Ishikawa (cell line): ENCODE measurements around the gene ANTXR1.

ENCODE experiments used
- CEBPB ChIP-seq: IDR thresholded peaks from 2 replicates; pipeline ENCODE4 v1.6.1; 2012
- CREB1 ChIP-seq: IDR thresholded peaks from 2 replicates; pipeline ENCODE4 v1.6.1; 2012; ENCODE audit warnings: low read depth
- EGR1 ChIP-seq: IDR thresholded peaks from 2 replicates; pipeline ENCODE4 v1.6.1; 2012
- EP300 ChIP-seq: IDR thresholded peaks from 2 replicates; pipeline ENCODE4 v1.6.1; 2012; ENCODE audit warnings: borderline replicate concordance
- FOXM1 ChIP-seq: IDR thresholded peaks from 2 replicates; pipeline ENCODE4 v1.6.1; 2012; ENCODE audit warnings: low read depth, borderline replicate concordance
- NFIC ChIP-seq: IDR thresholded peaks from 2 replicates; pipeline ENCODE4 v1.6.1; 2012
- RAD21 ChIP-seq: IDR thresholded peaks from 2 replicates; pipeline ENCODE4 v1.6.1; 2012; ENCODE audit warnings: low read depth
- TAF1 ChIP-seq: IDR thresholded peaks from 2 replicates; pipeline ENCODE4 v1.6.1; 2012; ENCODE audit warnings: low read depth, mild to moderate bottlenecking
- TCF12 ChIP-seq: IDR thresholded peaks from 2 replicates; pipeline ENCODE4 v1.6.1; 2012; ENCODE audit warnings: low read depth
- TEAD4 ChIP-seq: IDR thresholded peaks from 2 replicates; pipeline ENCODE4 v1.6.1; 2012
- YY1 ChIP-seq: IDR thresholded peaks from 2 replicates; pipeline ENCODE4 v1.6.1; 2012; ENCODE audit warnings: low read depth
- ZBTB7A ChIP-seq: IDR thresholded peaks from 2 replicates; pipeline ENCODE4 v1.6.1; 2012; ENCODE audit warnings: low read depth
- TF ChIP-seq, protein P1 (sequence below): IDR thresholded peaks from 2 replicates; pipeline ENCODE4 v1.6.1; 2012; ENCODE audit warnings: low read depth, mild to moderate bottlenecking
- TF ChIP-seq, protein P2 (sequence below): IDR thresholded peaks from 2 replicates; pipeline ENCODE4 v1.6.1; 2012
- TF ChIP-seq, protein P3 (sequence below): IDR thresholded peaks from 2 replicates; pipeline ENCODE4 v1.6.1; 2012

Gene ANTXR1

DNA sequence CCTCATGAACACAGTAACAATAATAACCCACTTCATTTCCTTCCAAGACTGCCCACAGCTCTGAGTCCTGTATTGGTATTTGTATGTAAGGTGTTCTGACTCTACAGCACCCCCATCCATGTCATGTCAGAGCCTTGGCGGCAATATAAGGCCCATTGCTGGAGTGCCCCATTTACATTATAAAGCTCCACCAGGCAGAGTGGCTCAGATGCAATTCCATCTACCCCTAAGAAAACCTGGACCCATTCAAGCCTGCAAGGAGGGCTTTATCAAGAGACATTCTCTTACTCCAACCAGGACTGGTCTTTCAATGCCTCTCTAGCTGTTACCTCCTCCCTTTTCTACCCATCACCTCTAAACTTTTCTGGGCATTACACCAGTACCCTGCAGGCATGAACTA lies 101.6 kb downstream of the ANTXR1 start:
- TF ChIP-seq EGR1 (no peak), NFIC (no peak), EP300 (no peak), TCF12 (no peak), FOXM1 (no peak), RAD21 (no peak)
- TF ChIP-seq, protein P1, sequence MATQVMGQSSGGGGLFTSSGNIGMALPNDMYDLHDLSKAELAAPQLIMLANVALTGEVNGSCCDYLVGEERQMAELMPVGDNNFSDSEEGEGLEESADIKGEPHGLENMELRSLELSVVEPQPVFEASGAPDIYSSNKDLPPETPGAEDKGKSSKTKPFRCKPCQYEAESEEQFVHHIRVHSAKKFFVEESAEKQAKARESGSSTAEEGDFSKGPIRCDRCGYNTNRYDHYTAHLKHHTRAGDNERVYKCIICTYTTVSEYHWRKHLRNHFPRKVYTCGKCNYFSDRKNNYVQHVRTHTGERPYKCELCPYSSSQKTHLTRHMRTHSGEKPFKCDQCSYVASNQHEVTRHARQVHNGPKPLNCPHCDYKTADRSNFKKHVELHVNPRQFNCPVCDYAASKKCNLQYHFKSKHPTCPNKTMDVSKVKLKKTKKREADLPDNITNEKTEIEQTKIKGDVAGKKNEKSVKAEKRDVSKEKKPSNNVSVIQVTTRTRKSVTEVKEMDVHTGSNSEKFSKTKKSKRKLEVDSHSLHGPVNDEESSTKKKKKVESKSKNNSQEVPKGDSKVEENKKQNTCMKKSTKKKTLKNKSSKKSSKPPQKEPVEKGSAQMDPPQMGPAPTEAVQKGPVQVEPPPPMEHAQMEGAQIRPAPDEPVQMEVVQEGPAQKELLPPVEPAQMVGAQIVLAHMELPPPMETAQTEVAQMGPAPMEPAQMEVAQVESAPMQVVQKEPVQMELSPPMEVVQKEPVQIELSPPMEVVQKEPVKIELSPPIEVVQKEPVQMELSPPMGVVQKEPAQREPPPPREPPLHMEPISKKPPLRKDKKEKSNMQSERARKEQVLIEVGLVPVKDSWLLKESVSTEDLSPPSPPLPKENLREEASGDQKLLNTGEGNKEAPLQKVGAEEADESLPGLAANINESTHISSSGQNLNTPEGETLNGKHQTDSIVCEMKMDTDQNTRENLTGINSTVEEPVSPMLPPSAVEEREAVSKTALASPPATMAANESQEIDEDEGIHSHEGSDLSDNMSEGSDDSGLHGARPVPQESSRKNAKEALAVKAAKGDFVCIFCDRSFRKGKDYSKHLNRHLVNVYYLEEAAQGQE = no peak

DNA sequence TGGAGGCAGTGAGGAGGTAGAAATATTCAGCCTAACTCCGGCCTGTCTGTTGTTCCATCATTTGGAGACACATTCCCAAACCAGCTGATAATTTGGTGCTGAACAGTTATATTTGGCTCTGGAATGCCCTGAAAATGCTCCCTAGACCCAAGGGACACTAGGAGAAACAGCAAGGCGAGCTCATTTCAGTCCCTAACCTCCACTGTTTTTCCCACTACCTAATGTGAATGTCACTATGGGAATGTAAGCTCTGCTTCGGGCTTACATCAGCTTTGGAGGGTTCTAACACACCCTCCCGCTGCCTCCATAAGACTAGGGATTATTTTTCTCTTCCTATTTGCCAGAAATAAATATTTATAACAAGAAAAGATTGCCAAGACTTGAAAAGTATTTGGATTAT lies 103.5 kb downstream of the ANTXR1 start:
- TF ChIP-seq CEBPB (no peak), TAF1 (no peak), EP300 (no peak)

DNA sequence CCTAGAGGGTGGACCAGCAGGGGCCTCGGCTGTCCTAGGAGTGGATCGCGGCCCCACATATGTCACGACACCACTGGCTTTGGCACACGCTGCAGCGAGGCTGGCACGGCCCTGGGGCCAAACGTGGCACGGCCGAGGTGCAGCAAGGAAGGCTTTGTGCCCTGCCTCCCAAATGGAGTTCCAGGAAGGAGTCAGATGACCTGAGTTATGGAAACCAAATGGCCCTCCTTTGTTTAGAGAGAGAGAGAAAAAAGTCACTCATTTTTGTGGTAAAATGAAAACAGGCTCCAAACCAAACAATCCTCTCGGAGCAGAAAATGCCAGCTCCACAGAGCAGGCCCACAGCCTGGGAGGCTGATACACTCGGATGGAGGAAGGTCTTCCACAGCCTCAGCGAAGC lies 105.6 kb downstream of the ANTXR1 start:
- TF ChIP-seq CEBPB (no peak), RAD21 (no peak), EP300 (no peak), FOXM1 (no peak), TEAD4 (no peak), YY1 (no peak)
- TF ChIP-seq, protein P2, sequence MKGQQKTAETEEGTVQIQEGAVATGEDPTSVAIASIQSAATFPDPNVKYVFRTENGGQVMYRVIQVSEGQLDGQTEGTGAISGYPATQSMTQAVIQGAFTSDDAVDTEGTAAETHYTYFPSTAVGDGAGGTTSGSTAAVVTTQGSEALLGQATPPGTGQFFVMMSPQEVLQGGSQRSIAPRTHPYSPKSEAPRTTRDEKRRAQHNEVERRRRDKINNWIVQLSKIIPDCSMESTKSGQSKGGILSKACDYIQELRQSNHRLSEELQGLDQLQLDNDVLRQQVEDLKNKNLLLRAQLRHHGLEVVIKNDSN = no peak

DNA sequence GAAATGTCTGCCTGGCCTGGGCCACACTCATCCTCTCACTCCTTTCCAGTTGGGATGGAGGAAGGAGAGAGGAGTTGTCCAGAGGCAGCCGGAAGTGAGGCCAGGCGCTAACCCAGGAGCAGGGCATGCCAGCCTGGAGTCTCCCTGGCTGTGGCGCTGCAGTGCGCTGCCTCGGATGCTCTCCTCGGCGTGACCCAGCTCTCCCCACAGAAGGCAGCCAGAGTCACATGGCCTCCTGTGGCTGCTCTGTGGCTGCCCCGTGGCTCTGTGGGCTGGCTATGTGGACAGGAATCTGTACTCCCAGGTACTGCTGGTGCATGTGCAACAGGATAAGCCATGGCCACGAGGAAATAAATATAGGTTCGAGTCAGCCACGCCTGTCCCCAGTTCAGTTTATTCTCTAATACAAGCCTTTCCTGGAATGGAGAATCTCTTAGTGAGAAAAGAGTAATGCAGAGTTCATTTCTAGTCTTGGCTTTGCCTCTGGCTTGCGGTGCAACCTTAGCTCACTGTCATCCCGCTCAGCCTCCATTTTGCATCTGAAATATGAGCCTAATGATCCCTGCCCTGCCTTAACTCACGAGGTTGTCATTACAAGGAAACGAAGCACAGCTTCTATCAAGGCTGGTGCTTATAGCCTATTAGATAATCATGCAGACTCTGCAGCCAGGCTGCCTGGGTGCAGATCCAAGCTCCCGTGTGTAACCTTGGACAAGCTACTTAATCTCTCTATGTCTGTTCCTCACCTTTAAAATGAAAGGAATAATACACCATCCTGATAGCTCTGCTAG lies 106.3 kb downstream of the ANTXR1 start:
- TF ChIP-seq ZBTB7A (no peak), EP300 (no peak), CREB1 (no peak), FOXM1 (no peak), EGR1 (no peak), RAD21 (no peak), TEAD4 (no peak), CEBPB (no peak), TAF1 (no peak), YY1 (no peak), NFIC (no peak), TCF12 (no peak)
- TF ChIP-seq, protein P1 = no peak
- TF ChIP-seq, protein P3, sequence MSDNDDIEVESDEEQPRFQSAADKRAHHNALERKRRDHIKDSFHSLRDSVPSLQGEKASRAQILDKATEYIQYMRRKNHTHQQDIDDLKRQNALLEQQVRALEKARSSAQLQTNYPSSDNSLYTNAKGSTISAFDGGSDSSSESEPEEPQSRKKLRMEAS = no peak
- TF ChIP-seq, protein P2 = no peak

DNA sequence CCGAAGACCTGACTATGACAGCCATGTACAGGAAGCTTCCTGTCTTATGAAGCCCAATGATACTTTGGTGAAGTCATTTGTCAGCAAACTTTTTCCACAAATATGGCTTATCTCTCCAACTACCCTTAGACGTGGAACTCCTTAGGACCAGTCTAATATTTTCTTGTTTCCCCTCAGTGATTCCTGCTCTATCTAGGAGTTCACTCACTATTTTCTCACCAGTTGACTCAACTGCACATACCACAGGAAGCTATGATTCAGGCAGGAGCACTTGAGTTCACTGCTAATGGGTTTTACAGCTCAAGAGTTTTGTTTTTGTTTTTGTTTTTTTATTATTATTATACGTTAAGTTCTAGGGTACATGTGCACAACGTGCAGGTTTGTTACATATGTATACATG lies 109.3 kb downstream of the ANTXR1 start:
- TF ChIP-seq NFIC = no peak
- TF ChIP-seq, protein P2 = no peak
- no peak for TF ChIP-seq CREB1
- TF ChIP-seq TAF1 = no peak
- no peak for TF ChIP-seq TEAD4
- no peak for TF ChIP-seq EGR1

DNA sequence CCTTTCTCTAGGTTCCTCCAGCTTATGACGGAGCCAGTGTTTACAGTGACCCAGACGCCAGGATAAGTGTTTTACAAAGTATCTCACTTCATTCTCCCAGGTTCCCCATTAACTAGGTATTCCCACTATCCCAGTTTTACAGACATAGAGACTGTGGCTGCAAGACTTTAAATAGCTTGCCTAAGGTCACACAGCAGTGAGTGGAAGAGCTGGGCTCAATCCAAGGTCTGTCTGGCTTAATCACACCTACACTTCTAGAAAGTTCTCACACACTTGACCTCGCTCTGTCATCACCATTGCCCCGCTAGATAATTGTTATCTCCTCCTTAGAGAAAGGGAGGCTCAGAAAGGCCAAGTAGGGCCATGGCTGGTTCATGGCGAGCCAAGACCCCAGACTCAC lies 110.2 kb downstream of the ANTXR1 start:
- TF ChIP-seq TEAD4 (no peak), YY1 (no peak), NFIC (no peak), TAF1 (no peak), CREB1 (no peak), ZBTB7A (no peak), EP300 (no peak), FOXM1 (no peak), TCF12 (no peak), EGR1 (no peak)
